GM23338 (cell line): Measurements from ENCODE around the gene ANKRD6.

ENCODE experiments used
- CREB1 ChIP-seq: fragments of 250-450 bp; sonication (Bioruptor Pico); IDR thresholded peaks from 2 replicates; pipeline ENCODE4 v1.5.0; 2020; ENCODE audit warnings: low read depth, mild to moderate bottlenecking, moderate library complexity
- CTCF ChIP-seq, 2 experiments: fragments of 200-600 bp in 1 of 2; sonication (generic) in 1 of 2; conservative IDR thresholded peaks; 2 replicates each; pipeline versions ENCODE4 v1.5.1 to v1.6.1; 2016 to 2017; ENCODE audit warnings: antibody characterized with exemption in 2 of 2, low read depth in 2 of 2, mild to moderate bottlenecking in 2 of 2, moderate library complexity in 1 of 2
- ETS1 ChIP-seq: IDR thresholded peaks from 2 replicates; pipeline ENCODE4 v1.6.1; 2016; ENCODE audit warnings: antibody characterized with exemption
- EZH2 ChIP-seq: fragments of 200-600 bp; sonication (generic); IDR thresholded peaks from one replicate; pipeline ENCODE4 v1.8.0; 2017; ENCODE audit warnings: antibody characterized with exemption, mild to moderate bottlenecking, low read depth; ENCODE audit not compliant: unreplicated experiment
- EZH2phosphoT487 ChIP-seq: fragments of 200-600 bp; sonication (generic); IDR thresholded peaks from one replicate; pipeline ENCODE4 v1.8.1; 2018; ENCODE audit warnings: antibody characterized with exemption; ENCODE audit not compliant: unreplicated experiment
- JUNB ChIP-seq: IDR thresholded peaks from one replicate; pipeline ENCODE4 v1.6.1; 2016; ENCODE audit warnings: antibody characterized with exemption; ENCODE audit not compliant: unreplicated experiment
- NANOG ChIP-seq: IDR thresholded peaks from 2 replicates; pipeline ENCODE4 v1.6.1; 2016; ENCODE audit warnings: antibody characterized with exemption, borderline replicate concordance
- POLR2AphosphoS5 ChIP-seq: IDR thresholded peaks from 2 replicates; pipeline ENCODE4 v1.6.1; 2016; ENCODE audit warnings: antibody characterized with exemption, low read depth
- REST ChIP-seq: IDR thresholded peaks from one replicate; pipeline ENCODE4 v1.6.1; 2018; ENCODE audit warnings: antibody characterized with exemption; ENCODE audit not compliant: unreplicated experiment
- STAT1 ChIP-seq: IDR thresholded peaks from one replicate; pipeline ENCODE4 v1.6.1; 2016; ENCODE audit warnings: antibody characterized with exemption; ENCODE audit not compliant: unreplicated experiment
- ZNF114 ChIP-seq: fragments of 250-450 bp; sonication (Bioruptor Pico); IDR thresholded peaks from 2 replicates; pipeline ENCODE4 v1.5.0; 2020; ENCODE audit warnings: mild to moderate bottlenecking, moderate library complexity
- ZNF331 ChIP-seq: fragments of 250-450 bp; sonication (Bioruptor Pico); IDR thresholded peaks from 2 replicates; pipeline ENCODE4 v1.5.0; 2020; ENCODE audit warnings: low read depth, mild to moderate bottlenecking, moderate library complexity

GRCh38 chr6:89650579-89650978 is 217.6 kb downstream of the ANKRD6 start:
- no peak for TF ChIP-seq CTCF (conservative IDR thresholded peaks at IDR 0.05; ENCODE audit: low read depth in 2 of 2)
- TF ChIP-seq ETS1, result no peak
- TF ChIP-seq EZH2phosphoT487, result no peak
- TF ChIP-seq POLR2AphosphoS5, result no peak
- no peak for TF ChIP-seq EZH2
- no peak for TF ChIP-seq CREB1 (CRISPR knock-in tag)
- TF ChIP-seq NANOG, result no peak
- TF ChIP-seq REST, result no peak
- no peak for TF ChIP-seq JUNB
- no peak for TF ChIP-seq ZNF114
- no peak for TF ChIP-seq ZNF331 (CRISPR knock-in tag)
- no peak for TF ChIP-seq STAT1
